ENCODE results near the gene CHST15.

CHST15 gene

DNA sequence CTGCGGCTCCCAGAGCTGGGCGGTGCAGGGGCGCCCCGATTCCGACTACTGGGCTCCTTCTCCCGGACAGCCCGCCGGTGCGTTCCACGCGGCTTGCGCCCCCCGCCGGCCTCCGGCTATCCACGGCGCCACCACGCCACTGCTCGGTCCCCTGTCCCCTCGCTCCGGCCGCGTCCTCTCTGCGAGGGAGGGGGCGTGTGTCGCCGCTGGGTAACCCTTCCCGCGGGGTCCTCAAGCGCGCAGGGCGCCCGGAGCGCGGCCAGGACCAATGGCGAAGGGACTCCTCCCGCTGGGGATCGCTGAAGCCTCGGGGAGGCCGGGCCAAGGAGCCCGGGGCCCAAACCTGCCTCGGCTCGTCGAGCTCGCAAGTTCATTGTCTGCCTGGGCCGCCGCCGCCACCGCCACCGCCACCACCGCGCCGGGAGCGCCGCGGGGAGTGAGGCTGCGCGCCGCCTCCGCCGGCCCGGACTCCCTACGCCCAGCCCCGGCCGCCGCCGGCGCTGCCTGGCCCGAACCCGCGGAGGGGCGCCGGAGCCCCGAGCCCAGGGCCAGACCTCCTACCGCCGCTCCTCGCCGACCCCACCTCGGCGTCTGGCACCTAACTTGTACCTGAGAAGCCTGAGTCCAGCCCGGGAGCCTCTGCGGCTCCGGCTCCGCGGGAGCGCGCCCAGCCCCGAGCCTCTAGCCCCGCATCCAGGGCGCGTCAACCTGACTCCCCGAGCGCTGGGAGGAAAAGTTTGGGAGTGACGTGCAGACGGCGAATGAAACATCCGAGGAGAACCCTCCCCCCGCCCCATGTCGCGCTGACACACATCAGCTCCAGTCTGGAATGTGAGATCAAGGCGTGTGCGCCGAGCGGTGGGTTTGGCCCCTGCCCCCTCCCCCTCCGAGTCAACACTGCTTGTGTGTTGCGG lies at the start of gene CHST15:
TSS of gene CHST15 (minus strand) at position 739 of the 914 bp plus-strand sequence. CDS start 47,386 bp downstream, outside the sequence.
- no peak for DNase-seq (ENCODE audit: low spot score)

GRCh38 chr10:124142960-124143359 lies 49.6 kb upstream of the CHST15 start:
- no peak for DNase-seq (ENCODE audit: low spot score)

GRCh38 chr10:124142006-124142739 lies 48.8 kb upstream of the CHST15 start:
- no peak for DNase-seq (ENCODE audit: low spot score)

DNA sequence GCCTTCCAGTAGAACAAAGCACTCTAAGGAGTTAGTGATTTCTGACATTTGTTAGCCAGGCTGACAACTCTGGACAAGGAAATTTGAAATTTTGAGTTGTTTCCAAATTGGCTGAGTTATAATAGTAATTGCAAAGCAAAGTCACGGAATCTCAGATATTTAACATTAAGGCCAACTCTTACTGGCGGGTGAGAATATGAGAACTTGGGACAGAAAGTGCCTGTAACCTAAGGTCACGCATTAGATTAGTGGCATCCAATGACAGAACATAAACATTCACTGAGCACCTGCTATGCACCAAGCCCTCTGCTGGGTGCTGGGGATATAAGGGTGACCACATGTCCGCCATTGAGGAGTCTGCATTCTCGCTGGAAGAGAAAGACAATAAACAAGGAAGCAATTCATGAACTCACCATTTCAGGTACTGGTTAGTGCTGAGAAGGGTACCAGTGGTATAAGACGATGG lies 45.5 kb upstream of the CHST15 start:
- DNase-seq (ENCODE audit: low spot score) = no peak

GRCh38 chr10:124138195-124138882 lies 44.9 kb upstream of the CHST15 start:
- no peak for DNase-seq (ENCODE audit: low spot score)

DNA sequence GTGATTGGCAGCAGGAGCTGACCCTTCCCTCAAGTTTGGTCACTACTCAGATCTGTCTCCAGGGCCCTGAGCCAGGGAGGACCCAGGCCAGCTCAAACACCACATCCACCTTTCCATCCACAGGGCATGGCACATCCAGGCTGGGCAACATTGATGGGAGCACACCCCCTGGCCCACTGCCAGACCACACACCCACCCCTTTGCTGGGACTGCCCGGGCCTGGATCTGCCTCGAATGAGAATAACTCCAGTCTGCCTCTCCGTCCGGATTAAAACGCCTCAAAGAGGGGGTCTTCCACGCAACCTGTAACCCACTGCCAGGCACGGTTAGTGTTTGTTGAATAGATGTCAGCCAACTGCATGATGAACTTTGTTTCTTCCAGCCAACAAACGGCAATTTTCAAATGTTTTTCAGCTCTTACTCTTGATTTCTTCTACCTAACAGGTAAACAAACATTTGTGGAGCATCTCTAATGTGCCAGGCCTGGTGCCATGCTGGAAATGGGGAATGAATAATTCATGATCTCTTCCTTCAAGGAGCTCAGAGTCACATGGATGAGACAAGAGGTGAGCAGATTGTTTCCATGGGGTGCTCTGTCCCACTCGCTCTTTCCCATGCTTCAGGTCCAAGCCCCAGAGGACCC lies 41.0 kb upstream of the CHST15 start:
- DNase-seq (ENCODE audit: low spot score) = no peak

GRCh38 chr10:124132876-124133275 lies 39.5 kb upstream of the CHST15 start:
- no peak for DNase-seq (ENCODE audit: low spot score)

GRCh38 chr10:124132306-124132705 lies 38.9 kb upstream of the CHST15 start:
- DNase-seq (ENCODE audit: low spot score) = no peak

GRCh38 chr10:124131172-124131571 lies 37.8 kb upstream of the CHST15 start:
- DNase-seq (ENCODE audit: low spot score) = no peak

DNA sequence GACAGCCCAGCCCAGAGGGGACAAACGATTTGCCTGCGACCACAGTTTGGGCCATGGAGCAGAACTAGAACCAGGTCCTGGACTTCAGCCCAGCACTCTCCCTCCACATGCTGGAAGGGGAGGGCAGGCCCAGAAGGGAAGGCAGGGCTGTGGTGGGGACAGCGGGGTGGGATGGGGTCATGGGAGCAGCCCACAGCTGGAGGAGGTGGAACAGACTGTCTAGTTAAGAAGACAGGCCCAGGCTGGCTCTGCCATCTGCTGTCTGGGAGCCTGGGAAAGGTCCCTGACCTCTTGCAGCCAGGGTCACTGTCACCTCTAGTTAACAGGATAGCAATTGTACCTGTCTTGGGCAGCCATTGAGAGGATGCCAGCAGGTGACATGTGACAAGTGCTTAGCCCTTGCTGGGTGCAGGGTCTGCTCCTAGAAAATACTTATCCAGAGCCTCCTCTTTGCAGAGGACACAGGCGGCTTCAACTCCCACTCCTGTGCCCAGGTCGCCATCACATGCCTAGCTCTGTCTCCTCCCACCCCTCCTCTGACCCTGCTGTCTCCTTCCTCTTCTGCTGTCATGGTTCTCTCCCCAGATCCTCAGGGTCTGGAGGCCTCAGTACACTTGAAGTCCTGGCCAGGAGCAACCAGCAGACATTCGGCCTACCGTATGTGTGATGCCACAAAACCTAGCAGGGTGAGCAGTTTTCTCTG lies 37.0 kb upstream of the CHST15 start:
- DNase-seq (ENCODE audit: low spot score) = no peak

GRCh38 chr10:124129471-124129870 lies 36.1 kb upstream of the CHST15 start:
- DNase-seq (ENCODE audit: low spot score) = no peak

DNA sequence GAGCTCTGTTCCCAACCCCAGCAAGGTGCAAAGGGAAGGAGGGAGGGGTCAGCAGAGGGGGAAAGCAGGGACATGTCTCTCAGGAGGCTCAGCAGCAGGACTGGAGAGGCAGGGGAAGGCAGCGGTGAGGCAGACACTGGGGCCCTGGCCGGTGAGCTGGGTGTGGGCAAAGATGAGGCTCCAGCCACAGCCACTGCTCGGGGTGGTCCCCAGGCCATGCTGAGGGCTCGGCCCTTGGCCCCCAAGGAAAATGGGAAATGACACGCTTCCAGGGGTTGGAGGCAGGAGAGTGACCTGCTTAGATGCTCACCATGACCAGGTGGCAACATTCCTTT lies 35.4 kb upstream of the CHST15 start:
- DNase-seq (ENCODE audit: low spot score) = no peak

- no peak for DNase-seq (ENCODE audit: low spot score)
These were observed 34.8 kb upstream of the CHST15 start for GRCh38 chr10:124127965-124128810.

GRCh38 chr10:124127563-124127962 lies 34.2 kb upstream of the CHST15 start:
- no peak for DNase-seq (ENCODE audit: low spot score)

DNA sequence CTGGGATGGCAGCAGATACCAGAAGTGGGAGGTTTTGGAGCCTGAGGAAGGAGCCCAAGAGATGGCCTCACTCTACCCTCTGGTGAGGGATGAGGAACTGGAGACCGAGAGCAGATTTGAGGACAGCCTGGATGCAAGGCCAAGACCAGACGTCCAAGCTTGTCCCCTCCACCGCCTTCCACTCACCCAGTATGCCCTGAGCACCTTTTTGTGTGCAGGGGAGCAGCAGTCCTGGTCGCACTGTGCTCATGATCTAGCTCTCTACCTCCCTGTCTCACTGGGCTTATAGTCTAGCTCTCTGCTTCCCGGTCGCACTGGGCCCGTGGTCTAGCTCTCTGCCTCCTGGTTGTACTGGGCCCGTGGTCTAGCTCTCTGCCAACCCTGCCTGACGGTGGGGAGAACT lies 33.6 kb upstream of the CHST15 start:
- DNase-seq (ENCODE audit: low spot score) = no peak

DNA sequence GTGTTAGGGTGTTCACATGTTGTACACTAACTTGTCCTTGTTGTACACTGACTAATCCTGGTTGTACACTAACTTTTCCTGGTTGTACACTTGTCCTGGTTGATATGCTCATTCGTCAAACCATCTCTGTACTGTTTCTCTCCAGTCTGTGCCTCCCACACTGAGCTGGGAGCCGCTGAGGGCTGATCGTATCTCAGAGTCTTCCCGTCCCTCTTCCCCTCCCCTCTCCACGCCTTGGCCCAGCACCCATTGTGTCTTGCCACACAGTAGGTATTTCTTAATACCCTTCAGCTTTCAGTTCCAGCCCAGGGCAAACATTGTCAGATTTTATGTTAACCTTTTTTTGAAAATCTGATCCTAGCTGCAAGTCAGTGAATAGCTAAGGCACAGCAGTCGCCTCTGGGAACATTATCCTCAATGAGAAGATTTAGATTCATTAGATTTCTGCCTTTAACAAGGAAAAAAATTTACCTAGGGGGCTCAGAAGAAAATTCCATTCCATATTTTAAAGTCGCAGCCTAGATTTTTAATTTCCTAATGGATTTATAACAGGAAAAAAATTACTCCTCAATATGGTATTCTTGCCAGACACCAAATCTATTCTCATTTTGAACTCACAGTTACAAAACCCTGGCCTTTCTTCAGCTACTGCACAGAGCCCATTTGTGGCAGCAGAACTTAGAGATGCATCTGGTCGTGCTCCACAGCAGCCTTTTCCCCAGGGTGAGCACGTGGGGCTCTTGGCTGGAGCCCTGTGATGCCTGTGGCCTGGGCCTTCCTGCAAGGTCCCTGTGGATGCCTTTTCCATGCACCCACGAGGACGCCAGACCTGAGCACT lies 33.0 kb upstream of the CHST15 start:
- DNase-seq (ENCODE audit: low spot score) = no peak

GRCh38 chr10:124125305-124126116 lies 32.1 kb upstream of the CHST15 start:
- no peak for DNase-seq (ENCODE audit: low spot score)

DNA sequence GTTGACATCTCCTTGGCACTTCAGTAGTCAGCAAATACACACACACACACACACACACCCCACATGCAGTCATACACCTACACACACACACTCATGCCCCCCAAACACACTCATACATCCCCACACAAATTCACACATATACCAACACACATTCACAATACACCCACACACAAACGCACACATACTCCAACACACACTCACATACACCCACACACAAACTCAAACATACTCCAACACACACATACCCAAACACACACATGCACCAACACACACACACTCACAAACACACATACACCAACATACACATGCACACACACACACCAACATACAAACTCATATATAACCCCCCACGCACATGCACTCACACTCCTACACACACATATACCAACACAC lies 31.4 kb upstream of the CHST15 start:
- DNase-seq (ENCODE audit: low spot score) = no peak
